Sigmoid colon (tissue), 4 donors: ENCODE measurements around the gene CACNA1A.

Experiments used
- EP300 ChIP-seq, 4 donors: sonication (generic); formaldehyde crosslinking; IDR thresholded peaks; one replicate each; pipeline ENCODE4 v1.6.1; 2017; ENCODE audit warnings: antibody characterized with exemption in 4 of 4
- POLR2A ChIP-seq, 2 donors: fragments of 450-650 bp; IDR thresholded peaks; one replicate each; pipeline ENCODE4 v1.6.1; 2016; ENCODE audit warnings: antibody characterized with exemption in 2 of 2, mild to moderate bottlenecking in 2 of 2, moderate library complexity in 2 of 2
- TF ChIP-seq, protein P1 (sequence below), 4 experiments: fragments of 450-650 bp in 3 of 4; fragments of 200-600 bp in 1 of 4; IDR thresholded peaks; one replicate each; pipeline ENCODE4 v1.5.1; 2016 to 2019; ENCODE audit warnings: antibody characterized with exemption in 4 of 4, mild to moderate bottlenecking in 3 of 4, moderate library complexity in 2 of 4

DNA sequence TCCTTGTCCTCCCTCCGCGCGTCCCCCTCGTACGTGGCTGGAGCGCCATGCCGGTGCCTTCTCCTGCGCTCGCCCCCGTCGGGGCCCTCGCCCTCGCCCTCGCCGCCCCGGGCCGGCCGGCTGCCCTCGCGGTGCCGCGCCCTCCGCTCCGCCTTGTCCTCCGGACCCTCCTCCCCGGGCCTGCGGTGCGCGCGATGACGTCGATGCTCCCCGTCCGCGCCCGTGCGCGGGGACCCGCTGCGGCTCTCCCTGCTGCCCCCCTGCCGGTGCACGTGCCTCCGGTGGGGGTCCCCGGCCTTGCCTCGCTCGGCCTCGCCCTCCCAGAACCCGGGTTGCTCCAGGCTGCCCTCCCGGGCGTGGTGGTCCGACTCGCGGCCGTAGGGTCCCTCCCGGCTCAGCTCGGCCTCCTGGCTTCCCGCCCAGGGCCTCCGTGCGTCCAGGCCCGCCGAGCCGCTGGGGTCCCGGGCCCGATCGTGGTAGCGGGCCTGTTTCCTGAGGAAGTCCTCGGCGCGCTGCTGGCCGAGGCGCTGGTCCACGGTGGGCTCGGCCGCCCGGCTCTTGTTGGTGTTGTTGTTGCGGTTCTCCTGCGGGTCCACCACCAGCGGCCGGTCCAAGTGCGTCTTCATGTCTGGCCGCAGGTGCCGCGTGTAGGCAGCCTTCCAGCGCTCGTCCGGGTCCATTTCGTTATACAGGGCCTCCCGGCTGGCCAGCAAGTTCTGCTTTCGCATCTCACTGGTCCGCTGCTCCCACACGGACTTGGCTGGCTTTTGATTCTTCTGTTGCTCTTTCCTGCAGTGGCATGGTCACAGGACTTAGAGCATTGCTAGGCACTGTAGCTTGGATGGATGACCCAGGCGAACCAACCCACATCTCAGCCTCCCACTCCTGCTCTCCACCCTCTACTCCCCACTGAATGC lies 207.5 kb downstream of the CACNA1A start:
- TF ChIP-seq, protein P1, sequence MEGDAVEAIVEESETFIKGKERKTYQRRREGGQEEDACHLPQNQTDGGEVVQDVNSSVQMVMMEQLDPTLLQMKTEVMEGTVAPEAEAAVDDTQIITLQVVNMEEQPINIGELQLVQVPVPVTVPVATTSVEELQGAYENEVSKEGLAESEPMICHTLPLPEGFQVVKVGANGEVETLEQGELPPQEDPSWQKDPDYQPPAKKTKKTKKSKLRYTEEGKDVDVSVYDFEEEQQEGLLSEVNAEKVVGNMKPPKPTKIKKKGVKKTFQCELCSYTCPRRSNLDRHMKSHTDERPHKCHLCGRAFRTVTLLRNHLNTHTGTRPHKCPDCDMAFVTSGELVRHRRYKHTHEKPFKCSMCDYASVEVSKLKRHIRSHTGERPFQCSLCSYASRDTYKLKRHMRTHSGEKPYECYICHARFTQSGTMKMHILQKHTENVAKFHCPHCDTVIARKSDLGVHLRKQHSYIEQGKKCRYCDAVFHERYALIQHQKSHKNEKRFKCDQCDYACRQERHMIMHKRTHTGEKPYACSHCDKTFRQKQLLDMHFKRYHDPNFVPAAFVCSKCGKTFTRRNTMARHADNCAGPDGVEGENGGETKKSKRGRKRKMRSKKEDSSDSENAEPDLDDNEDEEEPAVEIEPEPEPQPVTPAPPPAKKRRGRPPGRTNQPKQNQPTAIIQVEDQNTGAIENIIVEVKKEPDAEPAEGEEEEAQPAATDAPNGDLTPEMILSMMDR (IDR thresholded peaks at IDR 0.05): no peak
- no peak for TF ChIP-seq EP300 (IDR thresholded peaks at IDR 0.05)
- TF ChIP-seq POLR2A (IDR thresholded peaks at IDR 0.05): no peak
